ENCODE measurements around the gene AP1S2. TPM values are rescaled to one million over a fixed set of nuclear protein-coding genes. Genes with fewer than 3 reads are reported as not detected.

Gene AP1S2
- total and polyA plus RNA-seq, 10 of the 15 experiments (the other 5 are each of a cell fraction or from before 2014, with no cell fraction given), result 25.6 to 105 (median 50.7) TPM

GRCh38 chrX:15834827-15835595, 19.6 kb downstream of the AP1S2 start (continued):
- TF ChIP-seq ZNF687 (IDR thresholded peaks at IDR 0.05), result no peak
- no peak for TF ChIP-seq FOXK2 (IDR thresholded peaks at IDR 0.05)
- no peak for TF ChIP-seq SIN3A (IDR thresholded peaks at IDR 0.05; ENCODE audit: low read depth, low read length)
- TF ChIP-seq, protein P1, sequence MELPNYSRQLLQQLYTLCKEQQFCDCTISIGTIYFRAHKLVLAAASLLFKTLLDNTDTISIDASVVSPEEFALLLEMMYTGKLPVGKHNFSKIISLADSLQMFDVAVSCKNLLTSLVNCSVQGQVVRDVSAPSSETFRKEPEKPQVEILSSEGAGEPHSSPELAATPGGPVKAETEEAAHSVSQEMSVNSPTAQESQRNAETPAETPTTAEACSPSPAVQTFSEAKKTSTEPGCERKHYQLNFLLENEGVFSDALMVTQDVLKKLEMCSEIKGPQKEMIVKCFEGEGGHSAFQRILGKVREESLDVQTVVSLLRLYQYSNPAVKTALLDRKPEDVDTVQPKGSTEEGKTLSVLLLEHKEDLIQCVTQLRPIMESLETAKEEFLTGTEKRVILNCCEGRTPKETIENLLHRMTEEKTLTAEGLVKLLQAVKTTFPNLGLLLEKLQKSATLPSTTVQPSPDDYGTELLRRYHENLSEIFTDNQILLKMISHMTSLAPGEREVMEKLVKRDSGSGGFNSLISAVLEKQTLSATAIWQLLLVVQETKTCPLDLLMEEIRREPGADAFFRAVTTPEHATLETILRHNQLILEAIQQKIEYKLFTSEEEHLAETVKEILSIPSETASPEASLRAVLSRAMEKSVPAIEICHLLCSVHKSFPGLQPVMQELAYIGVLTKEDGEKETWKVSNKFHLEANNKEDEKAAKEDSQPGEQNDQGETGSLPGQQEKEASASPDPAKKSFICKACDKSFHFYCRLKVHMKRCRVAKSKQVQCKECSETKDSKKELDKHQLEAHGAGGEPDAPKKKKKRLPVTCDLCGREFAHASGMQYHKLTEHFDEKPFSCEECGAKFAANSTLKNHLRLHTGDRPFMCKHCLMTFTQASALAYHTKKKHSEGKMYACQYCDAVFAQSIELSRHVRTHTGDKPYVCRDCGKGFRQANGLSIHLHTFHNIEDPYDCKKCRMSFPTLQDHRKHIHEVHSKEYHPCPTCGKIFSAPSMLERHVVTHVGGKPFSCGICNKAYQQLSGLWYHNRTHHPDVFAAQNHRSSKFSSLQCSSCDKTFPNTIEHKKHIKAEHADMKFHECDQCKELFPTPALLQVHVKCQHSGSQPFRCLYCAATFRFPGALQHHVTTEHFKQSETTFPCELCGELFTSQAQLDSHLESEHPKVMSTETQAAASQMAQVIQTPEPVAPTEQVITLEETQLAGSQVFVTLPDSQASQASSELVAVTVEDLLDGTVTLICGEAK (IDR thresholded peaks at IDR 0.05; ENCODE audit: borderline replicate concordance), result no peak

Measured in GM12878 (cell line).